HG03135 (cell line): ENCODE data around the gene CDC16.

Experiments
- ATAC-seq: cut with Tn5 transposase; IDR thresholded peaks from one replicate; pipeline ENCODE4 v1.9.1; 2021; ENCODE audit warnings: mild to moderate bottlenecking, moderate library complexity; ENCODE audit not compliant: unreplicated experiment

CDC16 gene

GRCh38 chr13:114296902-114297301 lies 62.2 kb downstream of the CDC16 start:
- no peak for ATAC-seq

- ATAC-seq = no peak
These were observed 64.2 kb downstream of the CDC16 start for GRCh38 chr13:114298866-114299265.

GRCh38 chr13:114299604-114300305 lies 65.1 kb downstream of the CDC16 start:
- ATAC-seq = no peak

- ATAC-seq = no peak
These were observed 69.1 kb downstream of the CDC16 start for GRCh38 chr13:114303700-114304327.

DNA sequence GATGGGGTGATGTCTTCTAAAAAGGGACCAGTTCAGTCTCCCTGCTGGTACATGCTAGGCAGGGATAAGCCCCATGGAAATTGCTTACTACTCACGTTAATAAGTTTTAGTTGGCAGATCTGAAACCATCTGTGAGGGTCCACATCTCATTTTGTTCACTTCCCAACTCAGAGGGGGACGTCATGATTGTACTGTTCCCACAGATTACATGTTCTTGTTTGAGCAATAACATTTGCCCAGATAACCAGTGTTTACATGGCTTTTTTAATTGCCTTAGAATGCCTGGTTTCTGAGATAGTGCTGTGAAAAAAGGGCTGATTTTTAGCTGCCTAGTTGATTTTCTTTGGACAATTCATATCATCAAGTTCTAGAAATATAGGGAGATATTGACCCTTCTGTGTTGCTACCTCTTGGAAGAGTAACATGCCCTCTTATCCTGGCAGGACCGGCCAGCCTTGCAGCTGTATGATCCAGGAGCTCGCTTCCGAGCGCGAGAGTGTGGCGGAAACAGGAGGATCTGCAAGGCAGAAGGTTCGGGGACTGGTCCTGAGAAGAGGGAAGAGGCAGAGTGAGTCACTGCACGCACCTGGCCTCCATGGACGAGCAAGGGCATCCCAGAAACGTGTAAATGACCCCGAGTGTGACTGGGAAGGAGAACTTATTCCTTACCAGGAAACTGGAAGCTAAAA lies 69.8 kb downstream of the CDC16 start:
- ATAC-seq = no peak

DNA sequence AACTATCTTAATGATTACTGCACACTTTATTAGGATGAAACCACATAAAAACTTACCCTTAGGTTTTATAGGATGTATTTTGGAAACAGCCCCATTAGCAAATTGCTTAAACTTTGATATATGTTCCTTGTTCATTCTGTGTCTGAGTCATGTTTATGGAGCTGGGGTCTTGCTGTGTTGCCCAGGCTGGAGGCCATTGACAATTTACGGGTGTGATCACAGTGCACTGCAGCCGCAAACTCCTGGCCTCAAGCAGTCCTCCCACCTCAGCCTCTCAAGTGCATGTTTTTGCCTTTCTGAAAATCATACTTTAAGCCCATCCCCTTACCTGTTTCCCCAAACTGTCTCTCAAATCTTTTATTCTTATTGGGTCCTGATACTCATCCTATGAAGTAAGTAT lies 74.4 kb downstream of the CDC16 start:
- ATAC-seq = no peak

GRCh38 chr13:114309806-114310410 lies 75.2 kb downstream of the CDC16 start:
- no peak for ATAC-seq

GRCh38 chr13:114310956-114311355 lies 76.3 kb downstream of the CDC16 start:
- no peak for ATAC-seq

DNA sequence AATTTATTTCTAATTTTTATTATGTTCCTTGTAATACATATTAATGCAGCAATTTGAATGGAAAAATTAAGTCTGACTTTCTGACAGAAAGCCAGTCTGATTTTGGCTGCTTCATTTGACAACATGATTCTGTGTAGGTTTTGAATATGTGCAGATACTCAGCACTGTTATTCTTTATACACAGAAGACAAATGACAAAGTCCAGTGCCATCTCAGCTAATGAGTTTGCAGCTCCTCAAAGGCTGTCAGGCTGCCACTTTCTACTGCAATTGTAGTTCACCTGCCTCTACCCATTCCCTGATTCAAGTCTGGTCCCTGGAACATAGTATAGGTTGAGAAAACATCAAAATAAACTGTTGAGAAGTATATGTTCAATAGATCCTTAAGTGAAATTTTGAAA lies 76.7 kb downstream of the CDC16 start:
- no peak for ATAC-seq

- no peak for ATAC-seq
These were observed 77.2 kb downstream of the CDC16 start for GRCh38 chr13:114311908-114312307.

- ATAC-seq = peak; percentile 29
These were observed 78.6 kb downstream of the CDC16 start for GRCh38 chr13:114313061-114313860.

- ATAC-seq = peak; percentile 80
These were observed 79.6 kb downstream of the CDC16 start, which contains the start of gene CHAMP1 for GRCh38 chr13:114314074-114314912. Gene CHAMP1, plus strand, starts transcription at chr13:114314503. Its CDS starts 9,340 bp downstream, at chr13:114323843.

- ATAC-seq = no peak
These were observed 80.5 kb downstream of the CDC16 start for GRCh38 chr13:114315074-114315785.

- ATAC-seq = no peak
These were observed 83.9 kb downstream of the CDC16 start for GRCh38 chr13:114318624-114319023.

DNA sequence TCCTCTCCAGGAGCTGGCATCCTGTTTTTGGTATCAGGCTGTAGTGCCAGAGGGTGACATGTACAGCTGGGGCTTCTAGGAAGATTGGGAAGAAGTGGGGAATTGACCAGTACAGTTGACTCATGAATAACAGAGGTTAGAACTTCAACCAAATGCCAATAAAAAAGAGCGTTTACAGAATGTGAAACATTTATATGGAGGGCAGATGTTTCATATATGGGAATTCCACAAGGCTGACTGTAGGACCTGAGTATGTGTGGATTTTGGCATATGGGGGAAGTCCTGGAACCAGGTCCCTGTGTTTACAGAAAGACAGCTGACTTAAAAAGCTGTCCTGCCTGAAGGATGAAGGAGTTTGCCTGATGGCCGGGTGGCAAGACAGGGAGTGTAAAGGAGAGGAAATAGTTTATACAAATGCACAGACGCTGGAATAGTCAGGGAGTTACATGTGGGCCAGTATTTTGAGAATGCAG lies 84.8 kb downstream of the CDC16 start:
- ATAC-seq = no peak

DNA sequence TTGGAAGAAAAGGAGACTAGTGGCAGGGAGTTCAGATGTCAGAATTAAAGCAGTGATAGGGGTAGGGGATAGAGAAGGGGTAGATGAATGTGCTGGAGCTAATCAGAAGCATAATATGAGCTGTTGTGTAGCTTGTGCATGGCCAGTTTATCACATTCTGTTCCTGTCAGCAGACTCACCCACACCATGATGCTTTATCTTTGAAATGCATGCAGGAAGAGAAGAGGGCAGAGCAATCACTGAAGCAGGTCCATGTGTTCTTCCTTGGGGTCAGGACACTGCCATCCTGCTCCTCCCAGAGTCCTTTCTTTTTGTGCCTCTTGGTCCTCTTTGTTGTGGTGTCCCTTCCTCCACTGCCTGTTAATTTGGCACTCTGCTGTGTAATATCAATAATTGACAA lies 85.4 kb downstream of the CDC16 start:
- ATAC-seq = no peak

DNA sequence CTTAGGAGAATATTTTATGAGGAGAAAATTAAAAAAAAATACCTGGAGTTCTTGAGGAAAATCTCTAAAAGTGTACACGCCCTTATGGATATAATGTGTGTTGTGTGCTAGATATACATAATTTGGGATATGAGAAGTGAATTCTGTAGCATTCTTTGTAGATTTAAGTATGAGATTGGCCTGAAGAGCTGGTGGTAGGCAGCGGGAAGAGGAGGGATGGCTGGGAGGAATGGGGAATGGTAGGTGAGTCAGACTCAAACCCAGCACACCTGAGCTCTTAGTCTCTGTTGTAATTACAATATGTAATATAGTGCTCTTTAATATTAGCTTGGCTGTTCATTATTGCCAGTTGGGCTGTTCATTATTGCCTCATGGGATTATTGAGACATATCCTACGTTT lies 86.6 kb downstream of the CDC16 start:
- ATAC-seq = no peak
